Stimulated activated CD4-positive, alpha-beta T cell treated with anti-CD3 and anti-CD28 coated beads, Interleukin-4, amount 100 ng/mL, for 4 hours (primary cell): ENCODE measurements around the gene IL3RA.

Experiments used
- DNase-seq, 2 experiments: peaks; one replicate each; pipeline ENCODE4 v3.0.0-alpha.2; 2020

Gene IL3RA

GRCh38 chrX:1385253-1386223, 49.0 kb downstream of the IL3RA start:
- no peak for DNase-seq

DNA sequence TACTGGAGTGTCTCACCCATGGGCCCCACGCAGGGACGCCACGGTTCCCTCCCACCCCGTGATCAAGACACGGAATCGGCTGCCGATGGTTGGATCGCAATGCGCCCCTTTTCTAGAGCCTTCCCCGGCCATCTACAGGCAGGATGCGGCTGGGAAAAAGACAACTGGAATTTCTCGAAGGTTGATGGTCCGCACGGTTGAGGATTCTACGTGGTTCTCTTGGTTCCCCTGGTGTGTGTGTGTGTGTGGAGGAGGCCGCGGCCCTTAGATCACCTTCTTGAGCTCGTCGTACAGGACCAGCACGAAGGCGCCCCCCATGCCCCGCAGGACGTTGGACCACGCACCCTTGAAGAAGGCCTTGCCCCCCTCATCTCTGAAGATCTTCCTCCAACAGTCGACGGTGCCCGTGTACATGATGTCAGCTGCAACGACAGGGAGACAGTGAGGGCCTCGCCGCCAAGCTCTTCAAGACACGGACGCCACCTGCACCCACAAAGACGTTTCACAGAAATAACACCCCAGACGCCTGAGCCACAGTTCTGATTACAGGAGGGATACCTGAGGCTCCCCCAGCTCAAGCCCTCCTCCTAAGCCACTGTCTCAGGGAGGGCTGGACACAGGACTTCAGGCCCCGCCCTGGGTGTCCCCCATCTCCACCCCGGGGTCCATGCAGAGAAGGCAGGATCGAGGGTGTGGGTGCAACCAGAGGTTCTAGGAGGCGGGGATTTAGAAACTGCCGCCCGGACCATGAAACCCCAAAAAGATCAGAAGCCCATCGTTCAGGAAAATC, 49.9 kb downstream of the IL3RA start:
- no peak for DNase-seq

DNA sequence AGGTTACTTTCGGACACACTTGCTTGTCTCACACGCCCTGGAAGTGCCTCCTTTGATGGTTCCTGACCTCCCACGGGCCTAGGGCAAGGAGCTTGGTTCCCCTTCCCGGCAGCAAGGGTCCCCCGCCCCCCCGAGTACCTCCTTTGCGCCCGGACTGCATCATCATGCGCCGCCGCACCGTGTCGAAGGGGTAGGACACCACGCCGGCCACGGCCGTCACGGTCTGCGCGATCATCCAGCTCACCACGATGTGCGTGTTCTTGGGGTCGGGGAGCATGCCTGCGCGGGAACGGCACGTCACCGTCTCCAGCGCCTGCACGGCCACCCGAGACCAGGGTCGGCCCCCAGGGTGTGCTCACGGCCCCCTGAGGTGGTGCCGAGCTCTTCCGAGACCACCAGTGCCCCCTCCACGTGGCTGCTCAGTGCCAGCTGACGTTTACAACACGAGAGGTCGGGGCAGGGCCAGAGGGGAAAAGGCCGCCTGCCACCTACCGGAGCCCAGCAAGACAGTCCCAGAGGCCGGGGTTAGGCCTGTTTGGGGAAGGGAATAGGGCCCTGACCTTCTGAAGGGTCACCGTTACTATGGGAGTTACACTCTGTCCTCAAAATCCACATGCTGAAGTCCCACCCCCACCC, 50.7 kb downstream of the IL3RA start:
- no peak for DNase-seq

DNA sequence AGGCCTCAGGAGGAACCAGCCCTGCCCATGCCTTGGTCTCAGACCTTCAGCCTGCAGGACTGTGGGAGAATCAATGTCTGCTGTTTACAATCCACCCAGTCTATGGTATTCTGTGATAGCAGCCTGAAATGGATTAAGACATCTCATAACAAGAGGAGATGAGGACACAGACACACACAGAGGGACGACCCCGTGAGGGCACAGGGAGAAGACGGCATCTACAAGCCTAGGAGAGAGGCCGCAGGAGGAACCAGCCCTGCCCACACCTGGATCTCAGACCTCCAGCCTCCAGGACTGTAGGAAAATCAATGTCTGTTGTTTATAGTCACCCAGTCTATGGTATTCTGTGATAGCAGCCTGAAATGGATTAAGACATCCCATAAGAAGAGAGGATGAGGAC, 52.1 kb downstream of the IL3RA start:
- no peak for DNase-seq

DNA sequence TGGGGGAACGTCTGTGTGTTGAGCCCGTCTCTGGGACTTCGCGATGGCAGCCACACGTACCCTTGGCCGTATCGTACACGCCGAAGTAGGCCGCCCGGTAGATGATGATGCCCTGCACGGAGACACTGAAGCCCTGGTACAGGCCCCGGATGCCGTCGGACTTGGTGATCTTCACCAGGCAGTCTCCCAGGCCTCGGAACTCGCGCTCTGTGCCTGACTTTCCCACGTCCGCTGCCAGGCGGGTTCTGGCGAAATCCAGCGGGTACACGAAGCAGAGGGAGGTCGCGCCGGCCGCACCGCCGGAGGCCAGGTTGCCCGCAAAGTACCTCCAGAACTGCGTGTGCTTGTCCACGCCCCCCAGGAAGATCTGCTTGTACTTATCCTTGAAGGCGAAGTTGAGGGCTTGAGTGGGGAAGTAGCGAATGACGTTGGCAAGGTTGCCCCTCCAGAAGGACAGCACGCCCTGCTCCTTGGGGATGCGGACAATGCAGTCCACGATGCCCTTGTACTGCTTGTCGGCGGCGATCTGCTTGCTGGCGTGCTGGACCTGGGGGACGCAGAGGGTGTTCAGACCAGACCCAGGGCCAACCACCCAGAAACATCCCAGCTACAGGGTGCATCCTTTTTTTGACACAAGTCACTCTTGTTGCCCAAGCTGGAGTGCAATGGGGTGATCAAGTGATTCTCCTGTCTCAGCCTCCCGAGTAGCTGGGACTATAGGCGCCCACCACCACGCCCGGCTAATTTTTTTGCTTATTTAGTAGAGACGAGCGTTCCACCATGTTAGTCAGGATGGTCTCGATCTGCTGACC, 52.8 kb downstream of the IL3RA start:
- DNase-seq, result no peak

- no peak for DNase-seq
Observed at GRCh38 chrX:1389993-1390285, 53.4 kb downstream of the IL3RA start.

DNA sequence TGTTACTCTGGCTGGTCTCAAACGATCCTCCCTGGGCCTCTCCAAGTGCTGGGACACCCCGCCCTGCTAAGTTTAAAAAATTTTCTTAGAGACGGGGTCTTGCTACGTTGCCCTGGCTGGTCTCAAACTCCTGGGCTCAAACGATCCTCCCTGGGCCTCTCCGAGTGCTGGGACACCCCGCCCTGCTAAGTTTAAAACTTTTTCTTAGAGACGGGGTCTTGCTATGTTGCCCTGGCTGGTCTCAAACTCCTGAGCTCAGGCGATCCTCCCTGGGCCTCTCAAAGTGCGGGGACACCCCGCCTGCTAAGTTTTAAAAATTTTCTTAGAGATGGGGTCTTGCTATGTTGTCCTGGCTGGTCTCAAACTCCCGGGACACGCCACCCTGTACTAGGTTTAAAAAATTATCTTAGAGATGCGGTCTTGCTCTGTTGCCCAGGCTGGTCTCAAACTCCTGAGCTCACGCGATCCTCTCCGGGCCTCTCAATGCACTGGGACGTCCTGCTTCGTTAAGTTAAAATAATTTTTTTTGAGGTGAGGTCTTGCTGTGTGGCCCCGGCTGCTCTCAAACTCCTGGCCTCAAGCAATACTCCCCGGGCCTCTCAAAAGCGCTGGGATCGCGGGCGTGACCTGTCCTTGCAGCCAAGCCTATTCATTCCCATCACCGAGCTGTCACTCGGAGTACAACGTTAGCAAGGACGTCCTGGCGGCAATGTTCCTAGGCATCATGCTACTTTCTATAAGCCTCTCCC, 54.2 kb downstream of the IL3RA start:
- DNase-seq, result no peak

DNA sequence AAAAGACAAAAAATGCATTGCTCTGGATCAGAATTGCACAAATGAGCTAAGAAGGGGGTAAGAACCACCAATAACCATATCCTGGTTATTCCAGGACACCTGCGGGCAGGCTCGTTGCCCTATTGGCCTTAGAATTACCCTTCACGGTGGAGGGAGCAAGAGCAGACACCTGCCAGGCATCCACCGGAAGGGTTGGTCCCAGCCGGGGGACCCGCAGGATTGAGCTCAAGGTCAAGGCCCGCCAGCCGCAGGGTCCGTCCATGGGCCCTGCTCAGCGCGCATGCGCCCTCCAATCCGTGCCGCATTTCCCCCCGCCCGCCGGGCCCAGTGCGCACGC, 54.8 kb downstream of the IL3RA start:
- DNase-seq, result peak in 1 of 2 experiments; percentile 87

DNA sequence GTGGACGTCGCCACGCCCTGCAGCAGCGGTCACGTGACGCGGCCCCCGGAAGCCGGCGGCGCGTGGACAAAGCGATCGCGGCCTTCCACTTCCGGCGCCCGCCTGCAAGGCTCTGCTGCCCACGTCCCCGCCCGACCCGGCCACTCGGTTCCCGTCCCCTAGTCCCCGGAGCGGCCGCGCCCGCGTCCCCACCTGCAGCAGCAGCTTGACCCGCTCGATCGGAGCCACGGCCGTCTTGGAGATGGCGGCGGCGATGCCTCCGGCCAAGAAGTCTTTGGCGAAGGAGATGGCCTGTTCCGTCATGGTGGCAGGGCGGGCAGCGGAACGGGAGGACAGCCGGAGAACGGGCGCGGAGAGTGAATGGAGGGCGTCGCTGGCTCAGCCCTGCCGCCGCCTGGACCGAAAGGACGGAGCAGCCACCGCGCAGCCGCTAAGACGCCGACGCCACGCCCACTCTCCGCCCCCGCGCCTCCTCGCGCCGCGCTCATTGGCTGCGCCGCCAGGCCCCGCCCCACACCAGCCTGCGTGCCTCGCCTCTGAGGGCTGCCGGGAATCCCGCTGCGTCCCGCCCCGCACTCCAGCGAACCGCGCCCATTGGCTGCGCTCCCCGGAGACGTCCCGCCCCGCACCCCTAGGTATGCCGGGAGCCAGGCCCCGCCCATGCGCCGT, 55.3 kb downstream of the IL3RA start, which contains the start of gene SLC25A6:
TSS of gene SLC25A6 (minus strand) at position 407 of the 669 bp plus-strand sequence. CDS start at position 303, 104 bp downstream.
- peak; percentile 100 for DNase-seq

DNA sequence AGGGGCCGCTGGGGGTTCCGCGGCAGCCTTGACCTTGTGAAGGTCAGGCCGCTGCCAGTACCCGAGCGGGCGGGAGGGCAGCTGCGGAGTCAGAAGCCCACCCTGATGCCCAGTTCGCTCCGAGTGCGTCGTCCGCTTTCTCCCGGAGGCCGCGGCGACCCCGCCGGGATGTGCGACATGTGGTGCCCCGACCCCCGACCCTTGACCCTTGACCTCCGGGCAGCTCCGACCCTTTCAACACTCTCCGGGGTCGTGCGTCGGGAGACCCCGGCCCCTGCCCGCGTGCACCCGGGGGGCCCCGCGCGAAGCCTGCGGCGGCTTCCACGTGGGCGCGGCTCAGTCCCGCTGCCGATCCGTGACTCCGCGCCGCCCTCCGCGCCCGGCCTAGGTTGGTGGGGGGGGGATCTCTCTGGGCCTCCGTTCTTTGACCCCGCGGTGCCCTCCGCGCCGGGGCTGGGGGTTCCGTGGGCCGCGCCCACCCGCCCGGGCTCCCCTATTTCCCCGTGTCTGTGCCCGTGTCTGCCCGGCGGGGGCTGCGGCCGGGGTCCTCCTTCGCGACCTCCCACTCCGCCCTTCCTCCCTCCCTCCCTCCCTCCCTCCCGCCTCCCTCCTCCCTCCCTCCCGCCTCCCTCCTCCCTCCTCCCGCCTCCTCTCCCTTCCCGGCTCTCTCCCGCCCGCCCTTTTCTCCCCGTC, 55.9 kb downstream of the IL3RA start:
- DNase-seq, result peak; percentile 57 to 61

- no peak for DNase-seq
Observed at GRCh38 chrX:1393871-1394615, 57.5 kb downstream of the IL3RA start.

- DNase-seq, result no peak
Observed at GRCh38 chrX:1394731-1395501, 58.3 kb downstream of the IL3RA start.

DNA sequence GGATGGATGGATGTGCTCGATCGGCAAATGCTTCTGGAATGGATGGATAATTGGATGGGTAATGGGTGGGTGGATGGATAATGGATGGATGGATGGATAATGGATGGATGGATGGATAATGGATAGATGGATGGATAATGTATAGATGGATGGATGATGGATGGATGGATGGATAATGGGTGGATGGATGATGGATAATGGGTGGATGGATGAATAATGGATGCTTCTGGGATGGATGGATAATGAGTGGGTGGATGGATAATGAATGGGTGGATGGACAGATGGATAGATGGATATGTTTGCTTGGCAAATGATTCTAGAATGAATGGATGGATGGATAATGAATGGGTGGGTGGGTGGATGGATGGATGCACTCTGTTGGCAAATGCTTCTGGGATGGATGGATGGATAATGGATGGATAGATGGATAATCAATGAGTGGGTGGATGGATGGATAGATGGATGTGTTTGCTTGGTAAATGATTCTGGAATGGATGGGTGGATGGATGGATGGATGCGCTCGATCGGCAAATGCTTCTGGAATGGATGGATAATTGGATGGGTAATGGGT, 59.1 kb downstream of the IL3RA start:
- DNase-seq, result no peak

DNA sequence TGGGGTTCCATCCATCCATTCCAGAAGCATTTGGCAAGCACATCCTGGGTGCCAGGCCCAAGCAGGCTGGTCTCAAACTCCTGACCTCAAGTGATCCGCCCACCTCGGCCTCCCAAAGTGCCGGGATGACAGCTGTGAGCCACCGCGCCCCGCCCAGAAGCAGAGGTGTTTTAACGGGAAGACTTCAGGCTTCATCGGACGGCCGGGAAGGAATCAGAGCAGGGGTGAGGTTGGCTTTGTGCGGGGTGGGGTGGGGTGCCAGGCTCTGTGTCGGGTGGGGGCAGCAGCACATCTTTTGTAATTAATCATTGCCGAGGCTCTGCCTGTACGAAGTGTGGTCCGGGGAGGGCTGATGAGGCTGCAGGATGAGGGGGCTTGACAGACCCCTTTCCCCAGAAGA, 60.4 kb downstream of the IL3RA start:
- no peak for DNase-seq

DNA sequence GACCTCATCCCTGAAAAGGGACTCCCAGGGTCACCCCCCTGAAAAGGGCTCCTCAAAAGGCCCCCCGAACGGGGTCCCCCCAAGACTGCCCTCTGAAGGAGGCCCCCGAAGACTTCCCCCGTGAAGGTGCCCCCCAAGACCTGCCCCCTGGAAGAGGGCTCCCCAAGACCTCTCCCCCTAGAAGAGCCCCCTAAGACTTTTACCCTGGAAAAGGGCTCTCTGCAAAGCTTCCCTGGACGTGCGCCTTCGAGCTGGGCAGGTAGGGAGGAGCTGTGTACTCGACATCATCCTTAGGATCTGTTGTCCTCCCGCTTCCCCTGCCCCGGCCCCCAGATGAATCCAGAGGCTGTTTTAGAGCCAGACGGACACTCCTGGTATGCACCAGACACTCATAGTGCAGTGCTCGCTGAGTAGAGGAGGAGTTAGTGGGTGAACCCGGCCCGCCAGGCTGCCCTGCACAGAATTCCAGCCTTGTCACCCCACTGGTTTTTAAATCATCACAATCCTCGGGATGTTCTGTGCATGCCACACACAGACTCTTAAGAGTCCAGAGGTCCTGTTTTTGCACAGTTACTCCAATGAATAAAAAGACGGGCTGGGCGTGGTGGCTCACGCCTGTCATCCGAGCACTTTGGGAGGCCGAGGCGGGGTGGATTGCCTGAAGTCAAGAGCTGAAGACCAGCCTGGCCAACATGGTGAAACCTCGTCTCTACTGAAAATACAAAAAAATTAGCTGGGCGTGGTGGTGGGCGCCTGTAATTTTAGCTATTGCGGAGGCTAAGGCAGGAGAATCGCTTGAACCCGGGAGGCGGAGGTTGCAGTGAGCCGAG, 61.1 kb downstream of the IL3RA start:
- no peak for DNase-seq

DNA sequence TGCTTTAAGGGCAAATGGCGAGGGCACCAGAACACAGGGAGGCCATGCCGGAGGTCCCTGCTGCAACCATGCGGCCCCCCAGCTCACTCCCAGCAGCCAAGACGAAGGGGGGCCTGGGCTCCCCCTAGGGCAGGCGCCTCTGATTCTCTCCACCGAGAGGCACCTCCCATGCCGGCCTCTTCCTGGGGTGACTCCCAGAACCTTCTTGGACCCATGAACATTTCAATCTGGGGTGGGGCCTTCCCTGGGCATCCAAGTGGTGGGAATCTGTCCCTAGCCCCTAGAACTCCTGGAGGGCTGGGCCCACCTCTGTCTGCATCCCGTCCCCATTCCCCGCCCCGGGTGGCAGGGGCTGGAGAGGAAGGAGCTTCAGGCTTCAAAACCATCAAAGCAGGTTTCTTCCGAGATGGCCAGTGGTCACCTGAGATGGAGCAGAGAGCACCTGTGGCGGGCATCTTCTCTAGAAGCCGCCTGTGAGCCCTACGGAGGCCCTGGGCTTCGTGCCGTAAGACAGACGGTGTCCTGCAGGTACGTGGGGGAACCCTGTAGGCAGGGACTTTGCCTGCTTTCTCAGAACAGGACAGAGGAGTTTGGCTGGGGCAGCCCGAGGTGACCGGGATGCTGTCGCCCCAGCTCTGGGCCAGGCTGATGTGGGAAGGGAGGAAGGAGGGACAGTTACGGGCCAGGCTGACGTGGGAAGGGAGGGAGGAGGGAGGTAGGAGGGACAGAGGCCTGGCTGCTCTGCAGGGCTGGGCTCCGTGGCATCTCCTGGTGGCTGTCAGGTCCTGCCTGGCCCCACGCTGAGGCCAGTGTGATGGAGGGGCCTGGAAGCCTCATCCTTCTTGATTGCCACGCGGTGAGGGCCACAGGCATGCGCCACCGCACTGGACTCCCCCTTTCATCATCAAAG, 62.1 kb downstream of the IL3RA start:
- no peak for DNase-seq

DNA sequence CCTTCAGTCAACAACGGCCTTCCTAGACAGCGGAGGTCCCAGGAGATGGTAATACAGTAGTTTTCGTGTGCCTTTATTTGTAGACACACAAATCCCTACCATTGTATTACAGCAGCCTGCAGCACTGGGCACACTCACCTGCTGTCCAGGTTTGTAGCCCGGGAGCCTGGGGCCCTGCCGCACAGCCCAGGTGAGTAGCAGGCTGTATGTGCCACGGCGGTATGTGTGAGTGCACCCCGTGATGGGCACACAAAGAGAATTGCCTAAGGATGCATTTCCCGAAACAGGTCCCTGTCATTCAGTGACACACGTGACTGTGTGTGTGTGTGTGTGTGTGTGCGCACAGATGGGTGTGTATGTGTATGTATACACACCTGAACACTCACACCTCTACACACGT, 63.5 kb downstream of the IL3RA start:
- DNase-seq, result no peak
